NCI-H82 (cell line): ENCODE results near the gene NT5E.
"Not testable (repeated sequence)": the region's sequence is repeated elsewhere in the genome, so short reads cannot be mapped to it uniquely, and the experiment has no call there.

Experiments used
- DNase-seq: peaks from one replicate; lab custom pipeline; 2025; lab: John Stamatoyannopoulos, UW

The NT5E gene

DNA sequence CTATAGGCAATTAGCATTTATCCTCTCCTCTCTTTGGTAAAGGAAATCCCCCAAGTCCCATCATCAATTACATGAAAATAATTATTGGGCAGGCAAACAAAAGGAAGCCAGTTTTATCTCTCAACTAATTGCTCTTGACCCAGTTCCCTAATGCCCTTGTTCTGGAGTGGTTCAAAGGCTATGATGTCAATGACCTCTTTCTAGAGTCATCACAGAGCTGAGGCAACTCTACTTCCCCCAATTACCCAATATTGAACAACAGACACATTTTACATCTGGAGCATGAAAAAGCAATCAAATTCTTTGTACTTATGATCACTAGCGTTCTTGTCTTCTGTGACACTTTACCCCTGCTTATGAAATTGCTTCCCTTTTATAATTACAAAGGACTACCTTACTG lies 43.5 kb downstream of the NT5E start:
- DNase-seq = no peak

DNA sequence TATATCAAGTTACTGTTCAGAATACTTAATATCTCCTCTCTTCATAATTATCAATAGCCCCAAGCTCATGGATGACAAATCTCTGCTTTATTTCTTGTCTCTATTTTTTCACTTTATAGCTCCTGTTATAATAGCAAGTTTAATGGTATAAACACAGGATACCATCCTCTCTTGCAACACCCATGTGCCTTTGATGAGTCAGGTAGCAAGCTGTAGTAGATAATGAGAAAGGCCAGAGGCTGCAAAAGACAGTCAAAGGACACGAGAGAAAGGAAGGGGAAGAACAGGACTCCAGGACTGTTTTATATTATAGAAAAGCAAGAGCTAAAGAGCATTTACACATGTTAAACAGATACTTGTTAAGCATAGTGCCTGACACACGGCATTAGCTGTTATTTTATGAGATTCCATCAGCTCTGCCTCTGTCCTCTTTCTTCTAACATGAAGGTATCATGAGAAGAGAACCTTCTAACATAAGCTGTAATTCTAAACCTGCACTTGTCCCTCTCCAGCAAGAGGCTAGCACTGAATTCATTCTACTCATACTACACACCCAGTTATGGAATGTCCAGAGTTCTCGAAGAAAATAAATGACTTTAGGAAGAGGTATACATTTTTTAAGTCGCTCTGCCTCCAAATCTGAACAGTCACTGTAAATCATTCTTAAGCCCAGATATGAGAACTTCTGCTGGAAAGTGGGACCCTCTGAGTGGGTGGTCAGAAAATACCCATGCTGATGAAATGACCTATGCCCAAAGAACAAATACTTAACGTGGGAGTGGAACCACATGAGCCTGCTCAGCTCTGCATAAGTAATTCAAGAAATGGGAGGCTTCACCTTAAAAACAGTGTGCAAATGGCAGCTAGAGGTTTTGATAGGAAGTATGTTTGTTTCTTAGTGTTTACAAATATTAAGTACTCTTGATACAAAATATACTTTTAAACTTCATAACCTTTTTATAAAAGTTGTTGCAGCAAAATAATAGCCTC lies 45.0 kb downstream of the NT5E start:
- DNase-seq = no peak

DNA sequence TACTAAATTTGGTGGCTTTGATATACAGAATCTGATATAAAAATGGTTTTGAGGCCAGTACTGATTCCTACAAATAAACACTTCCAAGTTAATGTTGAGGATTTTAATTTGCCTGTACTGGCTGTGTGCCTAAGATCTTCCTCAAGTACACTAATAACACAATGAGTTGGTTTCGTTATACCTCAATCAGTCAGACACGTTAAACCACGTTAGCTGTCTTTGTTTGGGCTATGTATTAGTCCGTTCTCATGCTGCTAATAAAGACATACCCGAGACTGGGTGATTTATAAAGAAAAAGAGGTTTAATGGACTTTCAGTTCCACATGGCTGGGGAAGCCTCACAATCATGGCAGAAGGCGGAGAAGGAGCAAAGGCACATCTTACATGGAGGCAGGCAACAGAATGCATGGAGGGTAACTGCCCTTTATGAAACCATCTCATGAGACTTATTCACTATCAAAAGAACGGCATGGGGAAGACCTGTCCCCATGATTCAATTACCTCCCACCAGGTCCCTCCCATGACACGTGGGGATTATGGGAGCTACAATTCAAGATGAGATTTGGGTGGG lies 46.2 kb downstream of the NT5E start:
- no peak for DNase-seq

DNA sequence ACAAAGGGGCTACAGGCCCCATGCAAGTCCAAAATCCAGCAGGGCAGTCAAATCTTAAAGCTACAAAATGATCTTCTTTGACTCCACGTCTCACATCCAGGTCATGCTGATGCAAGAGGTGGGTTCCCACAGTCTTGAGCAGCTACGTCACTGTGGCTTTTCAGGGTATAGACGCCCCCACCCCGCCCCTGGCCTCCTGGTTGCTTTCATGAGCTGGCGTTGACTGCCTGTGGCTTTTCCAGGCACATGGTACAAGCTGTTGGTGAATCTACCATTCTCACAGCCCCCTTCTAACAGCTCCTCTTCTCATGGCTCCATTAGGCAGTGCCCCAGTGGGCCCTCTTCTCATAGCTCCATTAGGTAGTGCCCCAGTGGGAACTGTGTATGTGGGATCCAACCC lies 47.0 kb downstream of the NT5E start:
- no peak for DNase-seq

DNA sequence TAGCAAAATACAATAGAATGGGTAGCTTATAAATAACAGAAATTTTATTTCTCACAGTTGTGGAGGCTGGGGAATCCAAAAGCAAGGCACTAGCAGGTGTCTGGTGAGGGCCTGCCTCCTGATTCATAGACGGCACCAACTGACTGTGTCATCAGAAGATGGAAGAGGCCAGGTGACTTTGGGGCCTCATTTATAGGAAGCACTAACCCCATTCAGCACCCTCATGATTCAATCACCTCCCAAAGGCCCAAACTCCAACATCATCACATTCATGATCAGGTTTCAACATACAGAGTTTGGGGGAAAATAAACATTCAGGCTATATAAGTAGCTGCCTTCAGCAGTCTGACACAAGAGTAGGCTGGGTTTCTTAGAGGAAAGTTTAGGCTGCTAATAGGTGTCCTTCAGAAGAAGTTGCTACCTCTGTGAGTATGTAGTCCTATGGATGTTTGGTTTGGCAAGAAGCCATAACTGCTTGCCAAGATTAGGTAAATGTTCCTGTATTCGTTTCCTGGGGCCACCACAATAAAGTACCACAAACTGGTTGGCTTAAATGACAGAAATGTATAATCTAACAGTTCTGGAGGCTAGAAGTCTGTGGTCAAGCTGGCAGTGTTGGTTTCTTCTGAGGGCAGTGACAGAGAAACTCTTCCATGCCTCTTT lies 48.8 kb downstream of the NT5E start:
- no peak for DNase-seq

DNA sequence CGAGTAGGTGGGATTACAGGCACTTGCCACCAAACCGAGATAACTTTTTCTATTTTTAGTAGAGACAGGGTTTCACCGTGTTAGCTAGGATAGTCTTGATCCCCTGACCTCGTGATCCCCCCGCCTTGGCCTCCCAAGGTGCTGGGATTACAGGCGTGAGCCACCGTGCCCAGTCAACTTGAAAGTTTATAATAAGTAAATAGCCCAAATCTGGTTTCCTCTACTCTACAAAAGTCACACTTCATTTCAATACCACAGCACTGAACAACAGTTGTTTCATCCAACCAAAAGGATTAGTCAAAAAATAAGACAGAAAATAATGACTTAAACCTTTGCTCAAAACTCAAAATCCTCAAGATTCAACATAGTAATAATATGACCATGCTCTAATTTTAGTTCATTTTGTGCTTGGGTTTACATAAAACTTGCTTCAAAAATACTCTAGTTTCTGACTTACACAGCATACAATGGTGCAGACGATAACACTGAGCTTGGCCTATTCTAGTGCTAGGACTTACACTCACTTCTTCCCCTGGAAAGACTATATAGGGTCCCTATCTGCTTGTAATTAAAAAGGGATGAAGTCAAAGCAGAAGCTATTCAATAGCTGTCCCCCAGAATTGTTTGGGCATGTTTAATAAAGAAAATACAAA lies 56.7 kb downstream of the NT5E start:
- no peak for DNase-seq

DNA sequence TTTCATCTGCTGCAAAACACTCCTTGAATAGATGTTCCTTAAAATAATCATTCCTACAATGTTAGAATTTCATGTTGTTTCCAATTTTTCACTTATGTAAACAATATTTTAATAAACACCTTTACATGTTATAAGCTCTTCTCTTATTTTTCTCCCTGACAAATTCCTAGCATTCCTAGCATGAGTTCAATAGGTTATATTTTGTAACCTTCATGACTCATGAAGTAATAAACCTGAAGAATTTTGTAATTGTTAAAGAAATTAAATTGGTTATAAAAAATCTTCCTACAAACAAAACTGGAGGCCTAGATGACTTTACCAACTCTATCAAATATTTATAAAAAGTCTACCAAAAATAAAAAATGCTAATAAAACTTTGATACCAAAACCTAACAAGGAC lies 66.3 kb downstream of the NT5E start:
- no peak for DNase-seq

DNA sequence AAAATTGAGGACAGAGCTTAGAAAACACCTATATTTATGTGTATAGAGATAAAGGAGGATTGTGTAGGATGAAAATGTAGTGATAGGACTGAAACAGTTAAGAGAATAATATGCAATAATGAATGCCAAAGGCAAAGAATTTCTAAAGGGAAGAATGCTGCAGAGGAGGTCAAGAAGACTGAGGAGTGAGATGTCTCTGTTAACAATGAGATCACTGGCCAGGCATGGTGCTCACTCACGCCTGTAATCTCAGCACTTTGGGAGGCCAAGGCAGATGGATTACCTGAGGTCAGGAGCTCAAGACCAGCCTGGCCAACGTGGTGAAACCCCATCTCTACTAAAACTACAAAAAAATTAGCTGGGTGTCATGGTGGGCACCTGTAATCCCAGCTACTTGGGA lies 74.4 kb downstream of the NT5E start:
- DNase-seq = not testable (repeated sequence)

DNA sequence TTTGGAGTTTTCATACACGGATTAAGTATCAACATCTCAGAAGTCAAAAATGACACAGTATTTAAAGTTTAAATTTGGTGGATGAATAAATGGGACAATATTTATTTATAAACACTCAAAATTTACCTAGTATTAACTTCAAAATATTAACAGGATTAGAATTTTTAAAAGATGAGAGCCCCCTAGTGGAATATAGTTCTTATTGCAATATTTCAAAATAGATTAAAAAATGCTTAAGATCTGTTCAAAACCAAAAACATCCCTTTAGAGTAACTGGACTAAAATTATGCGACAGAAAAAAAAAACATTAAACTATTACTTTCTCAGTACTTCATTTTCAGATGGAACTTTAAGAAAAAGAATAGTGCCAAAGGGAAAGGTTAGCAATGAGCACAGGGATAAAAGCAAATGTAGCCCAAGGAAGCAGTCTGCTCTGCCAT lies 87.2 kb downstream of the NT5E start:
- no peak for DNase-seq

DNA sequence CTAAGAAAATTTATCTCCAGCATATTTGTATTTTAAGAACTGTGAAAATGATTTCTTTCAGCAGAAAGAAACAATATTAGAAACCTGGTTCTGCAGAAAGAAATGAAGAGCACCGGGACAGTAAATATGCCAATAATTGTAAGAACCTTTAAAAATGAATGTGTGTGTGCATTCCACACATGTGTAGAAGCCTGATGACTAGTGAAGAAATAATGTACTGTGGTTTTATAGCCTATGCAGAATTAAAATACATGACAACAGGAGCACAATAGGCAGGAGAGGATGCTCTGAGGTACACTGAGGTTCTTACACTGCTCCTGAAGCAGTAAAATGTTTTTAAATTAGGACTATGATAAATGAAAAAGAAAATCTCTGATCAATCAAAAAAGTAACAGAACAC lies 94.9 kb downstream of the NT5E start:
- no peak for DNase-seq
